HepG2 (cell line): ENCODE data around the gene MLXIPL. TPM values are rescaled to one million over a fixed set of nuclear protein-coding genes. Genes with fewer than 3 reads are reported as not detected.

Experiments
- ATF1 ChIP-seq: IDR thresholded peaks from 2 replicates; pipeline ENCODE4 v1.6.1; 2016; ENCODE audit warnings: mild to moderate bottlenecking, control low read depth
- BORCS8-MEF2B ChIP-seq: sonication (generic); formaldehyde crosslinking; IDR thresholded peaks from 2 replicates; pipeline ENCODE4 v1.8.0; 2022; ENCODE audit warnings: mild to moderate bottlenecking, missing genetic modification reagents
- ETV6 ChIP-seq: sonication (generic); formaldehyde crosslinking; conservative IDR thresholded peaks from 2 replicates; pipeline ENCODE4 v1.4.0; 2020; ENCODE audit warnings: missing genetic modification reagents
- FOXA3 ChIP-seq: IDR thresholded peaks from 2 replicates; pipeline ENCODE4 v1.6.1; 2016; ENCODE audit warnings: missing genetic modification reagents, missing compliant biosample characterization
- HMGA1 ChIP-seq: sonication (generic); formaldehyde crosslinking; conservative IDR thresholded peaks from 2 replicates; pipeline ENCODE4 v1.4.0; 2020; ENCODE audit warnings: missing genetic modification reagents
- MTF2 ChIP-seq: sonication (generic); formaldehyde crosslinking; IDR thresholded peaks from 2 replicates; pipeline ENCODE4 v1.5.0; 2020; ENCODE audit warnings: missing genetic modification reagents, borderline replicate concordance
- PAX8 ChIP-seq: sonication (generic); formaldehyde crosslinking; IDR thresholded peaks from 2 replicates; pipeline ENCODE4 v1.8.0; 2022; ENCODE audit warnings: mild to moderate bottlenecking, missing genetic modification reagents, borderline replicate concordance
- PRMT3 ChIP-seq: sonication (generic); formaldehyde crosslinking; IDR thresholded peaks from 2 replicates; pipeline ENCODE4 v1.8.1; 2022; ENCODE audit warnings: low read depth, mild to moderate bottlenecking, moderate library complexity, missing genetic modification reagents, borderline replicate concordance
- PRPF4 ChIP-seq: fragments of 200-400 bp; formaldehyde crosslinking; IDR thresholded peaks from 2 replicates; pipeline ENCODE4 v1.6.1; 2016; ENCODE audit warnings: low read length, low read depth; ENCODE audit not compliant: poor library complexity, severe bottlenecking
- SALL1 ChIP-seq: sonication (generic); formaldehyde crosslinking; IDR thresholded peaks from 2 replicates; pipeline ENCODE4 v1.8.0; 2022; ENCODE audit warnings: mild to moderate bottlenecking, missing genetic modification reagents
- TRIM24 ChIP-seq: sonication (generic); formaldehyde crosslinking; IDR thresholded peaks from 2 replicates; pipeline ENCODE4 v1.8.0; 2022; ENCODE audit warnings: mild to moderate bottlenecking, missing genetic modification reagents
- TSC22D2 ChIP-seq: sonication (generic); formaldehyde crosslinking; IDR thresholded peaks from 2 replicates; pipeline ENCODE4 v1.5.1; 2020; ENCODE audit warnings: missing genetic modification reagents, mild to moderate bottlenecking, borderline replicate concordance
- ZBTB21 ChIP-seq: sonication (generic); formaldehyde crosslinking; IDR thresholded peaks from 2 replicates; pipeline ENCODE4 v1.4.0; 2020; ENCODE audit warnings: missing genetic modification reagents
- ZNF207 ChIP-seq: fragments of 450-650 bp; IDR thresholded peaks from 2 replicates; pipeline ENCODE4 v1.6.1; 2016; ENCODE audit warnings: antibody characterized with exemption, borderline replicate concordance
- ZNF253 ChIP-seq: sonication (generic); formaldehyde crosslinking; IDR thresholded peaks from 2 replicates; pipeline ENCODE4 v1.8.0; 2022; ENCODE audit warnings: mild to moderate bottlenecking, missing genetic modification reagents, borderline replicate concordance
- ZNF33B ChIP-seq: sonication (generic); formaldehyde crosslinking; IDR thresholded peaks from 2 replicates; pipeline ENCODE4 v1.5.1; 2020; ENCODE audit warnings: mild to moderate bottlenecking, missing genetic modification reagents
- ZNF710 ChIP-seq: sonication (generic); formaldehyde crosslinking; IDR thresholded peaks from 2 replicates; pipeline ENCODE4 v1.5.0; 2020; ENCODE audit warnings: mild to moderate bottlenecking, missing genetic modification reagents, borderline replicate concordance
- ZNF746 ChIP-seq: sonication (generic); formaldehyde crosslinking; IDR thresholded peaks from 2 replicates; pipeline ENCODE4 v1.8.0; 2022; ENCODE audit warnings: mild to moderate bottlenecking, missing genetic modification reagents
- polyA plus RNA-seq, 8 experiments: library from polyadenylated mRNA; depleted of rRNA in 3 of 8; stranded (reverse) in 7 of 8; unstranded in 1 of 8; fragments of >200 nt; fragmentation: Illumina TruSeq in 4 of 8; extraction: Trizol in 4 of 8; gene quantifications; 2 replicates each; pipeline versions ENCODE4 v1.2.1 to v1.2.3, GENCODE V29; 2011 to 2016; ENCODE audit warnings: low read depth in 4 of 8, missing spikeins in 1 of 8, mixed read lengths in 1 of 8; ENCODE audit not compliant: insufficient read depth in 1 of 8
- total RNA-seq, 5 experiments: library from RNA; depleted of rRNA; stranded (reverse); fragments of >200 nt; fragmentation: Illumina TruSeq; extraction: Trizol; gene quantifications; 2 replicates each; pipeline ENCODE4 v1.2.3, GENCODE V29; 2016; ENCODE audit warnings: low read depth in 1 of 5
- TF ChIP-seq, protein P1 (sequence below): sonication (generic); formaldehyde crosslinking; IDR thresholded peaks from 2 replicates; pipeline ENCODE4 v1.4.0; 2020; ENCODE audit warnings: missing genetic modification reagents, borderline replicate concordance
- TF ChIP-seq, protein P2 (sequence below): sonication (generic); formaldehyde crosslinking; IDR thresholded peaks from 2 replicates; pipeline ENCODE4 v1.4.0; 2020; ENCODE audit warnings: mild to moderate bottlenecking, missing genetic modification reagents

Gene MLXIPL
- total and polyA plus RNA-seq, 2 of the 13 experiments (the other 11 are each of a cell fraction or from before 2014, with no cell fraction given) = 51.6 to 60.1 TPM

DNA sequence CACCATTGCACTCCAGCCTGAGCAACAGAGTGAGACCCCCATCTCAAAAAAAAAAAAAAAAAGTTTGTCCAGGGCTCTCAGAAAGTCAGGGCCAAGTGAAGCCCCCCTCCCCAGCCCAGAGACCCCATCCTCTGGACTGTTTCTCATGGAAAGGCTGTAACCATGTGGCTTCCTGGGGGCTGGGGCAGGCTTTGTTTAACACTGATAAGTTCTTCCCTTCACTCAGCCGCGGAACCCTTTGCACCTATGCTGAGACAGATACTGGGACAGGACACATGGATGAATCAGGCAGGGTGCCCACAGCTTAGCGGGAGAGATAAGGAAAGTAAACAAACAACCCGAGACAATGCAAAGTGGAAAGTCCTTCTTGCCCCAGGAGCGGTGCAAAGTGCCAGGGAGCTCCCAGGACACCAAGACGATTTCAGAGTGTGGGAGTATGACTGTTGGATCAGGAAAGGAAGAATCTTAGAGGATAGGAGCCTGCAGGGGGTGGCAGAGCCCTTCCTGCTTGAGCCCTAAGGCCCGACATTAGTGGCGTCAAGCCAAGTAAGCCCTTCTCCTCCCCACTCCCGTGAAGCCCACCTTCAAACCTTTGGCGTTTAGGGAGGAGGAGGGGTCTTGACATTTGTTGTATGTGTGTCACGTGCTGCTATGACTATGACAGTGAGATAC is 11.6 kb downstream of the MLXIPL start (continued):
- no peak for TF ChIP-seq ETV6 (CRISPR knock-in tag)
- peak; percentile 98 for TF ChIP-seq FOXA3 (CRISPR knock-in tag)
- TF ChIP-seq, protein P1, sequence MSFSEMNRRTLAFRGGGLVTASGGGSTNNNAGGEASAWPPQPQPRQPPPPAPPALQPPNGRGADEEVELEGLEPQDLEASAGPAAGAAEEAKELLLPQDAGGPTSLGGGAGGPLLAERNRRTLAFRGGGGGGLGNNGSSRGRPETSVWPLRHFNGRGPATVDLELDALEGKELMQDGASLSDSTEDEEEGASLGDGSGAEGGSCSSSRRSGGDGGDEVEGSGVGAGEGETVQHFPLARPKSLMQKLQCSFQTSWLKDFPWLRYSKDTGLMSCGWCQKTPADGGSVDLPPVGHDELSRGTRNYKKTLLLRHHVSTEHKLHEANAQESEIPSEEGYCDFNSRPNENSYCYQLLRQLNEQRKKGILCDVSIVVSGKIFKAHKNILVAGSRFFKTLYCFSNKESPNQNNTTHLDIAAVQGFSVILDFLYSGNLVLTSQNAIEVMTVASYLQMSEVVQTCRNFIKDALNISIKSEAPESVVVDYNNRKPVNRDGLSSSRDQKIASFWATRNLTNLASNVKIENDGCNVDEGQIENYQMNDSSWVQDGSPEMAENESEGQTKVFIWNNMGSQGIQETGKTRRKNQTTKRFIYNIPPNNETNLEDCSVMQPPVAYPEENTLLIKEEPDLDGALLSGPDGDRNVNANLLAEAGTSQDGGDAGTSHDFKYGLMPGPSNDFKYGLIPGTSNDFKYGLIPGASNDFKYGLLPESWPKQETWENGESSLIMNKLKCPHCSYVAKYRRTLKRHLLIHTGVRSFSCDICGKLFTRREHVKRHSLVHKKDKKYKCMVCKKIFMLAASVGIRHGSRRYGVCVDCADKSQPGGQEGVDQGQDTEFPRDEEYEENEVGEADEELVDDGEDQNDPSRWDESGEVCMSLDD (CRISPR knock-in tag) = no peak
- no peak for TF ChIP-seq ZNF33B (CRISPR knock-in tag)
- TF ChIP-seq TSC22D2 = 0 out of 2 replicates have a peak, but pooled peaks have one; percentile 76
- no peak for TF ChIP-seq PRMT3
- TF ChIP-seq ZNF746 (CRISPR knock-in tag) = peak; percentile 90
- no peak for TF ChIP-seq ZNF207
- TF ChIP-seq BORCS8-MEF2B = peak; percentile 90
- TF ChIP-seq SALL1 (CRISPR knock-in tag) = peak; percentile 95
- TF ChIP-seq TRIM24 (CRISPR knock-in tag) = peak; percentile 74
- TF ChIP-seq ZBTB21 (CRISPR knock-in tag) = peak; percentile 23; the same call in 1 of the 2 replicates
- no peak for TF ChIP-seq HMGA1 (CRISPR knock-in tag)
- TF ChIP-seq ZNF710 (CRISPR knock-in tag) = peak; percentile 93
- TF ChIP-seq ZNF253 = no peak
- TF ChIP-seq ATF1 = no peak; the same call in 1 of the 2 replicates
- no peak for TF ChIP-seq PRPF4
- no peak for TF ChIP-seq PAX8 (CRISPR knock-in tag)
- TF ChIP-seq, protein P2, sequence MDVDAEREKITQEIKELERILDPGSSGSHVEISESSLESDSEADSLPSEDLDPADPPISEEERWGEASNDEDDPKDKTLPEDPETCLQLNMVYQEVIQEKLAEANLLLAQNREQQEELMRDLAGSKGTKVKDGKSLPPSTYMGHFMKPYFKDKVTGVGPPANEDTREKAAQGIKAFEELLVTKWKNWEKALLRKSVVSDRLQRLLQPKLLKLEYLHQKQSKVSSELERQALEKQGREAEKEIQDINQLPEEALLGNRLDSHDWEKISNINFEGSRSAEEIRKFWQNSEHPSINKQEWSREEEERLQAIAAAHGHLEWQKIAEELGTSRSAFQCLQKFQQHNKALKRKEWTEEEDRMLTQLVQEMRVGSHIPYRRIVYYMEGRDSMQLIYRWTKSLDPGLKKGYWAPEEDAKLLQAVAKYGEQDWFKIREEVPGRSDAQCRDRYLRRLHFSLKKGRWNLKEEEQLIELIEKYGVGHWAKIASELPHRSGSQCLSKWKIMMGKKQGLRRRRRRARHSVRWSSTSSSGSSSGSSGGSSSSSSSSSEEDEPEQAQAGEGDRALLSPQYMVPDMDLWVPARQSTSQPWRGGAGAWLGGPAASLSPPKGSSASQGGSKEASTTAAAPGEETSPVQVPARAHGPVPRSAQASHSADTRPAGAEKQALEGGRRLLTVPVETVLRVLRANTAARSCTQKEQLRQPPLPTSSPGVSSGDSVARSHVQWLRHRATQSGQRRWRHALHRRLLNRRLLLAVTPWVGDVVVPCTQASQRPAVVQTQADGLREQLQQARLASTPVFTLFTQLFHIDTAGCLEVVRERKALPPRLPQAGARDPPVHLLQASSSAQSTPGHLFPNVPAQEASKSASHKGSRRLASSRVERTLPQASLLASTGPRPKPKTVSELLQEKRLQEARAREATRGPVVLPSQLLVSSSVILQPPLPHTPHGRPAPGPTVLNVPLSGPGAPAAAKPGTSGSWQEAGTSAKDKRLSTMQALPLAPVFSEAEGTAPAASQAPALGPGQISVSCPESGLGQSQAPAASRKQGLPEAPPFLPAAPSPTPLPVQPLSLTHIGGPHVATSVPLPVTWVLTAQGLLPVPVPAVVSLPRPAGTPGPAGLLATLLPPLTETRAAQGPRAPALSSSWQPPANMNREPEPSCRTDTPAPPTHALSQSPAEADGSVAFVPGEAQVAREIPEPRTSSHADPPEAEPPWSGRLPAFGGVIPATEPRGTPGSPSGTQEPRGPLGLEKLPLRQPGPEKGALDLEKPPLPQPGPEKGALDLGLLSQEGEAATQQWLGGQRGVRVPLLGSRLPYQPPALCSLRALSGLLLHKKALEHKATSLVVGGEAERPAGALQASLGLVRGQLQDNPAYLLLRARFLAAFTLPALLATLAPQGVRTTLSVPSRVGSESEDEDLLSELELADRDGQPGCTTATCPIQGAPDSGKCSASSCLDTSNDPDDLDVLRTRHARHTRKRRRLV (CRISPR knock-in tag) = peak; percentile 71; the same call in 1 of the 2 replicates
- no peak for TF ChIP-seq MTF2 (CRISPR knock-in tag)
